ENCODE measurements around the gene INTS7.

- no peak for TF ChIP-seq CTCF (IDR thresholded peaks at IDR 0.05)
- no peak for TF ChIP-seq POLR2AphosphoS5 (IDR thresholded peaks at IDR 0.05)
- no peak for TF ChIP-seq POLR2A (IDR thresholded peaks at IDR 0.05)
These were observed 92.8 kb downstream of the INTS7 start for GRCh38 chr1:211942583-211942982.

Data from sigmoid colon (tissue), 4 donors.